HG03280 (cell line): ENCODE results near the gene IGSF8.

Experiments
- ATAC-seq: cut with Tn5 transposase; IDR thresholded peaks from one replicate; pipeline ENCODE4 v1.9.1; 2021; ENCODE audit warnings: mild to moderate bottlenecking, moderate library complexity; ENCODE audit not compliant: unreplicated experiment

IGSF8 gene

DNA sequence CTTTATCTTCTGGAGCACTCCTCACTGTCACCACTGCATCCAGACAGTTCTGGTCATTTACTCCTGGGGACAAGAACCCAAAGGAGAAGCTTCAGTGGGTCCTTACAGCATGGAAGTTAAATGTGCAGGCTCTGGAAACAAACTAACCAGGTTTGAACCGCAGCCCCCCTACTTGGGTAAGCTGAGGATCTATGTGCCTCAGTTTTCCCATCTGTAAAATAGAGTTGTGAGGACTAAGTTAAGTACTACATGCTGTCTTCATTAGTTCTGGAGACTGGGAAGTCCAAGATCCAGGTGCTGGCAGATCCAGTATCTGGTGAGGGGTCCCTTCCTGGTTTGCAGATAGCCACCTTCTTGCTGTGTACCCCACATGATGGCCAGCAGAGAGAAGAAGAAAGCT, 9.1 kb upstream of the IGSF8 start:
- no peak for ATAC-seq

DNA sequence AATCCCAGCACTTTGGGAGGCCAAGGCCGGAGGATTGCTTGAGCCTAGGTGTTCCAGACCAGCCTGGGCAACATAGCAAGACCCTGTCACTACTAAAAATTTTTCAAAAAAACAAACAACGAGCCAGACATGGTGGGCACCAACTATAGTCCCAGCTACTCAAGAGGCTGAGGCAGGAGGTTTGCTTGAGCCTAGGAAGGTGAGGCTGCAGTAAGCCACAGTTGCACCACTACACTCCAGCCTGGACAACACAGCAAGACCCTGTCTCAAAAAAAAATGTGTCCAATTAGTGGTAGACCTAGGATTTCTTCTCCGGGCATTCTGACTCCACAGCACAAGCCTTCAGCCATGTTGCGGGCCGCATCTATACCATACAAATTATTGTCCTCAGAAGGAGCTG, 6.7 kb upstream of the IGSF8 start:
- ATAC-seq, result no peak

DNA sequence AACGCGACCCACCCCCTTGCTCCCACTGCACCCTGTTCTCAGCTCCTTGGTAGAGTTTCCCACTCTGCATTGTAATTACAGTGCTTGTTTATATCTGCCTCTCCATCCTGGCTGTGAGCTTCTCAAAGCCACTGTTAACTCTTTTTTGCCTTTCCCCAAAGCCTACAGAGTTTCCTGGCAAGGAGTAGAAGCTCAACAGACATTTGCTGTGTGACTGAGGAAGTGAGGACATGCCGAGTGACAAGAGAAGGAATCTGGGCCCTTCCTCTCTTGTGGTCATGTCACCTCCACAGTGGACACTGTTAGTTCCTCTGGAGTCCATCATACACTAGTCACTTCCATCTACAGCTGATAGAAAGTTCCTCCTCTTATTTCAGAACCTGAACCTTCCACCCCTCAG, 6.1 kb upstream of the IGSF8 start:
- ATAC-seq, result no peak

DNA sequence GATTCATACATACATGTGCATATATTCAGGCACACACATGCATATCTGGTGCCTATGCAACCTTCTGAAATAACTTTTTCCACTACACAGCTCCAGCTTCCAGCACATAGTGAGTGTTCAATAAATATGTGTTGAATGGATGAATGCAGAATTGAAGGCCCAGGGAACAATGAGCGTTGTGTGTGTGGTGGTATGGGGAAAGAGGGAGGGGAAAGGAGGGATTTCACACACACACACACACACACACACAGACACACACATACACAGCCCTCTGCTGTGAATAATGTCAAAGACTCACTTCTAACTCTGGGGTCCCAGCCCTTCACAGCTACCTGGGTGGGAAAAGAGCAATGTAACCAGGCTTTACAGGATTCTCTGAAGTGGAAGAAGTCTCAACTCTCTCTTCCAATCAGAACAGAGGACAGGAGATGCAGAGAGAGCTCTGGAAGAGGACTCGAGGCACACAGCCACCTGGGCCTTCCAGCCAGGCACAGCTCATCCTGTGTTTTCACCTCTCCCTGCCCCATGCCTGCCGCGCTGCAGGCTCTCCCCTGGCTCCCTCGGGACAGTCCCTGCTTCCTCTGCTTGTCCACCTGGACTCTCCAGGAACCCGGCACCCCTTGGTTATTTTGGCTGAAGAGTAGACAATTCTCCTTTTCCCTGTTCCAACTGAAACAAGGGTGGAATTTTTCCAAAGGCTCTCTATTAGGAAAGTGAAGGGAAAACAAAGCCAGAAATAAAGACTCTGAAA, 5.4 kb upstream of the IGSF8 start:
- ATAC-seq, result no peak

DNA sequence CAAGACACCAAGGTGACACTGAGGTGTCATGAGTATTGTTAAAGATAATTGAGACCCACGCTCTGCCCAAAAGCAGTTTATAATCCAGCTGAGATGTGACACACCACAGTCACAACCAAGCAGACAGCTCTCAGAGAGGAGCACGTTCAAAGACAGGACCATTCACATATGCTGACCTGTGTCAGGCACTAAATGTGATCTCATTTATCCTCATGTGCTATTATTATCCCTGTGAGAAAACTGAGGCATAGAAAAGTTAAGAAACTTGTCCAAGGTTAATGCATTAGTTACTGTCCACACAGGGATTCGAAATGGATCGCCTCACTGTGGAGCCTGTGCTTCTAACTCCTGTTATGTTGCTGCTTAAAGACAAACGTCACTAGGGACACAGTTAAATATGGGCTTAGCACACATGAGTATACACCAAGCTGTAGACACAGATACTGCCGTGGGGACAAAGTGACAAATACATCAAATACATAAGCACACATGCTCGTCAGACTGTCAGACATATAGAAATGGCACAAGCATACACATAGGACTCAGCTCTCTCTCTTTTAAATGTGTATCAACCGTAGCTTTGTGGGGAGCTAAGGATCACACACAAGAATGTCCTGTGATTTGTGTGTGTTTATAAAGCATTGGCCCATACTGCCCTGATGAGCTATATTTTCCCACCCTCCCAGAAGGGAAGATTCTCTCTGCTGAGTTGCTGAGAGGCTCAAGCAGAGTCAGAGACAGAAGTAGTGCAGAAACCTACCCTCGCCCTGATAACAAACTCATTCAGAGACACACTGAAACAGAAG, 3.5 kb upstream of the IGSF8 start:
- no peak for ATAC-seq

DNA sequence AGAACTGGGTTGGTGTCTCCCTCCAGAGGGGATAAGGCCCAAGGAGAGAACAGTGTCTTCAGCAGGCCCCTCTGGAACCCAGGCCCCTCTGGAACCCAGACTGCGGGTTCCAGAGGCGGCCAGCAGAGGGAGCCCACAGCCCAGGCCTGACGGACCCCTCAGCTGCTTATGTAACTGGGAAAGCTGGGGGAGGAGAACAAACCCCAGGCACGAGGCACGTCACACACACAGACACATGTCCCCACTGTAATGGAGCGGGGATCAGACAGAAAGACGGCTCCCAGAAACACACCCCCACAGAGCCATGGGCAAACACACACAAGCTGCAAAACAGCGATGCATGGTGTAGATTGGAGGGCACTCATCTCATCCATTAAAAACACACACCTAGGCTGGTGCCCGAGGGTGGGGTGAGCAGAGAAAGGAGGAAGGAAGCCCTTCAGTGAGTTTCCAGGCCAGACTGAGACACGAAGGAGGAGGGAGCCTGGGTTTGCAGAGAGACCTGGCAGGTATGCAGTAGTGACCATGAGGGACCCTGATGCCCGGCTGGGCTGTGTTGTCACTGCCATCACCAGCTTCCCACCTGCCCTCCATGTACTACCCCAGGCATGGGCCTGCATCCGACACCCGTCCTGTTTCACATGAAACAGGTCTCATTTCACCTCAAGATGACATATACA, 2.8 kb upstream of the IGSF8 start:
- peak; percentile 32 for ATAC-seq

DNA sequence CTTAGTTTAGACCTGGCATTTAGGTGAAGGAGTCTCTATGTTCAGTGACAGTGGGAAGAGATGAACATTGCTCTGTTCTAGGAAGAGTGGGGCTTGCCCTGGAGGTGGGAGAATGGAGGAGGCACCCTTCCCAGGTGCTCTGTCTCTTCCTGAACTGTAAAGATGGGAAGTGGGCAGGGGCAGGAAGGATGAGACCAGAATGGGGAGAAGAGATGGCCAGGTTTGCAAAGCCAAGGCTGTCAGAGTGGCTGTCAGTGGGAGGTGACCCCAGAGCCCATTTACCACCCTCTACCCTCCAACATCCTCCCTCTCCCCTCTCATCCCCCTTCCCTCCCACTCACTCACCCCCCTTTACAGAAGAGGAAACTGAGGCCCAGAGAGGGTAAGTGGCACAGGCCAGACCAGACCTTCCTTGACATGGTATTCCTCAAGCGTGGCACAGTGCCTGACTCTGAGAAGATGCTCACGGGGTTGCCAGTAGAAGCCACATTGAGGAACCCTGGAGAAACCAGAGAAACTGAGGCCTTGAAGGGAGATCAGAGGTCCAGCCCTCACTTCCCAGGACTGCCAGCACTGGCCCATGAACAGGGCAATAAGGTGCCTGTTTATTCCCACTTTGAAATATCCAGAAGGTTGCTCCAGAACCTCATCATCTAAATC, 1.4 kb upstream of the IGSF8 start:
- no peak for ATAC-seq

DNA sequence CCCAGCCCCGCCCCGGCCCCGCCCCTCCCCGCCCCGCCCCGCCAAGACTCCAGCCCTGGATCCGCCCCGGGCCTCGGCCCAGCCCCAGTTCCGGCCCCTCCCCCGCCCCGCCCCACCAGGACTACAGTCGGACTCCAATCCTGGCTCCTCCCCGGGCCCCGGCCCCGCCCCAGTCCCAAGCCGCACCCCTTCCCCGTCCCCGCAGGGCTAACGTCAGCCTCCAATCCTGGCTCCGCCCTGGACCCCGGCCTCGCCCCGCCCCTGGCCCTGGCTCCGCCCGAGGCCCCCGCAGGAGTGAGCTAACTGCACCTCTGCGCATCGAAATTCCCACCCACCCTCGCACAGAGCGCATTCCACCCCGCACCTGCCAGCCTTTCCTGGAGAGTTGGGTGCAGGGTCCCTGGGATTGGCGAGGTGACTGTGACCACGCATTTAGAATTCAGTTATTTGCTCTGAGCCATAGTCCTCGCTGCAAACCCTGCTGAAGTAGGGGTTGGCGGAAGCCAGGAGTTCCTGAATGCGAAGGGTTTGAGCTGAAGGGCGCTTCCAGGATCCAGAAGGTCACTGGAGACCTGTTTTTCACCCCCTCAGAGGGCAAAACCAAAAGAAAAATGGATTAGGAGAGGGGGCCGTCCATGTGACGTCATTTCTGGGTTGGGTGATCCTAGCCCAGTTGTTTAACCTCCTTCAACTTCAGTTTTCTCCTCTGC, 588 bp upstream of the IGSF8 start:
- peak; percentile 85 for ATAC-seq

DNA sequence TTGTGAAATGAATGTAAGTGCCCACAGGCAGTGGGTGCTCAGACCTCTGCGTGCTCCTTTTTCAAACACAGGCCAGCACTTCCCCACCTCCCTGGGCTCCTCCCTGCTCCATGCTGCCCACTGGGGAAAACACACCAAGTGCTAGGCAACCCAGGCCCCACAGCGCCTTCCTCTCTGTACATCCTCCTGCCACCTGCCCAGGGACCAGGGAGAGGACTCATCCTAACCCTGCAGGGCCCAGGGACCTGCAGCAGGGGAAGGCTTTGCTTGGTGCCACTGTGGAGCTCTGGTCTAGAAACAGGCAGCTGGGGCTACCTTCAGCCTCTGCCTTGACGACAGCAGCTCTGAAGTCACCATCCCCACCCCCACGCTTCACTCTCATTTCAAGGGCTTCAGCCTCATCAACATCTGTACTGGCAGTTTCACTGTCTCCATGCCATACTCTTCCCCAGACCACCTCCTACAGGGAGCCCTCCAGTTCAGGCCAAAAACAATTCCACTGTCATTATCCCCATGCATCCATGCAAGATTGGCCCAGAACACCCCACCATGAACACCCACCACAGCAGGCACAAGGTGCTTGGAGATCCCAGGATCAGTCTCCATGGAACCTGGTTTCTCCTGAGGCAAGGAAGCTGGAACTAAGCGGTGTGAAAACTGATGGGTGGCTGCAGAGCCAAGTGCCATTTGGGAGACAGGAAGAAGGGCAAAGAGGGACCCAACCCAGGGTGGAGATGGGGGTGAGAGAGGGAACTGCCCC, 1.1 kb downstream of the IGSF8 start:
- no peak for ATAC-seq

DNA sequence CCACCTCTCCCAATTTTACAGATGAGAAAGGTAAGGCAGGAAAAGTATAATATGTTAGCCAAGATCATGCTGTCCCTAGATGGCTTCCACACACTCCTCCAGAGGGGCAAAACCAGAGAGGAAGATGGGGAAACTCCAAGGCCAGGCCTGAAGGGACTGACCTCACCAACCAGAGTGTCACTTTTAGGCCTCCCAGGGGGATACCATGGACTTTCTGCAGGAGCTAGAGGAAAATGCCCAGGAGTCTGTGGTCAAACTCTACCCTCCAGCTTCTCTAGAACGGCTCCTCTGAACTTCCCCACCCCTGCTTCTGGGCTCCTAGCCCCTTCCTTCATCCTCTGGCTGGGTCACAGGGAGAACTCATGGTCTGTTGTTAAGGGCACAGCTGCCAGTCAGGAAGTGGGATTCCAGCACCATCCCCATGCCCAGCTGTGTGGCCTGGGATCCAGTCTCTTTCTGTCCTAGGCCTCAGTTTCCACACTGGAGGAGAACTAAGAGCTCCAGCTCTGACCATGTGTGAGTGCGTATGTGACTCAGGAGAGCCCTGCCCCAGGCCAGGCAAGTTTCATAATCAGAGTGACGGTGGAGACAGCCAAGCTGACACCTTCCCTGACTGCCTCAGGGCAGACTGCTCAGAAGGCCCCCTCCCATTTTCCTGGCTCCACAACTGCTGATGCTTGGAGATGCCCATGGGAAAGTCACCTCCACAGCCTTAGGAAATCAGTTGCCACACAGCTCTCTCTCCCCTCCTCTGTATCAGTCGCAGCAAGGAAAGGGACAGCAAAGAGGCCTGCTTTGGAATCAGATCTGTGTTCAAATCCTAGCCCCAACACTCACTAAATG, 1.9 kb downstream of the IGSF8 start:
- no peak for ATAC-seq

DNA sequence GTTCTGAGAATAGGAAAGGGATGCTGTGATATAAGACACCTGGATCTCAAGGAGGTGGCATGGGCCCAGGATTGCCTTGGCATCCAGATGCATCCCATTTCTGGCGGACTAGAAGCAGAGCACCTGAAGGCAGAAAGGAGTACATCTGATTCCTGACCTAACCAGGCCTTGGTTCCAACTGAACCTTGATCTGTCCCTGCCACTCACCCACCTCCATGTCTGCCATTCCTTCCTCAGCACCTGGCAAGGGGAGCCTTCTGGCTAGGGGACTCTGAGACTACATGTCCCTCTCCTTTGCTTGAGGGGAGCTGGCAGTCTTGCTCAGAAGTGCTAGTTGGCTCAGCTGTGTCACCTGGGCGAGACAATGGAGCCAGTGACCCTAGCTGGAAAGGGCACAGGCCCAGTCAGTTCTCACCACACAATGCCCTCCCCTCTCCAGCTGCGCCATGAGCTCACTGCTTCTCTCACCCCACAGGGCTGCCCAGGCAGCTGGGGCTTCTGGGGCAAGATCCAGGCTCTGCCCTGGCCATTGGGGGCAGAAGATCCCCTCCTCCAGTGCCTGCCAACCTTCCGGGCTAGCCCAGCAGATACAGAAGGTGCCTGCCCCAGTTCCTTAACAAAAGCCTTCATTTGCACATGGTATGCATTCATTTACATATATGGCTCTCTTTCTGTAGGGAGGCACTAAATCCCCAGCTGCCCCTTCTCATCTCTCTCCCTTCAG, 2.9 kb downstream of the IGSF8 start:
- ATAC-seq, result no peak

DNA sequence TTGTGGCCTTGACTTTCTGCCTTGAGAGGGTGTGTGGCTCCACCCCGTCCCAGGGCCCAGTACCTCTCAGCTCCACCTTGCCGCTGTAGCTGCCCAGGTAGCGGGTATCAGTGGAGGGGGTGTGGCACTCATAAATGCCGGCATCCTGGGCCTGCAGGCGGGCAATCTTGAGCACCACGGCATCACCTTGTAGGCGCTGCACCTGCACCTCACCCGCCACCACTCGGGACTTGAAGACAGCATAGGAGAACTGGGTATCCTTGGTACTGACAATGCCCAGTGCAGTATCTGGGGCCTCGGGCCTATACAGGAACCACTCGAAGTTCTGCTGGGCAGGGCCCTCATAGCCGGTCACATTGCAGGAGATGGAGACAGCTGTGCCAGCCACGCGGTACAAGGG, 3.6 kb downstream of the IGSF8 start:
- no peak for ATAC-seq

DNA sequence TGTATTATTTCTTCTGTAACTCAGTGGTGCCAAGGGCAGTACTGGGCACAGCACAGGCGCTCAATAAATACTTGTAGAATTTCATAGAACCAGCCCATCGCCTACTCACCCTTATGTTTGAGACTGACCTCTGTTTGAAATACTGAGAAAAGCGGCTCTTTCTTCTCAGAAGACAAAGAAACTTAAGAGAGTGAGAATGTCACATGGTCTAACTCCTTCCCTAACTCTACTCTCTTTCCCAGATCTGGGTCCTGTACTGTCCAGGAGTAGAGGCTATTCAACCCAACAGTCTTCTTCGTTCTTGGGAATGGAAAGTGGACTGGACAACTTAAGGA, 4.2 kb downstream of the IGSF8 start:
- ATAC-seq, result no peak

DNA sequence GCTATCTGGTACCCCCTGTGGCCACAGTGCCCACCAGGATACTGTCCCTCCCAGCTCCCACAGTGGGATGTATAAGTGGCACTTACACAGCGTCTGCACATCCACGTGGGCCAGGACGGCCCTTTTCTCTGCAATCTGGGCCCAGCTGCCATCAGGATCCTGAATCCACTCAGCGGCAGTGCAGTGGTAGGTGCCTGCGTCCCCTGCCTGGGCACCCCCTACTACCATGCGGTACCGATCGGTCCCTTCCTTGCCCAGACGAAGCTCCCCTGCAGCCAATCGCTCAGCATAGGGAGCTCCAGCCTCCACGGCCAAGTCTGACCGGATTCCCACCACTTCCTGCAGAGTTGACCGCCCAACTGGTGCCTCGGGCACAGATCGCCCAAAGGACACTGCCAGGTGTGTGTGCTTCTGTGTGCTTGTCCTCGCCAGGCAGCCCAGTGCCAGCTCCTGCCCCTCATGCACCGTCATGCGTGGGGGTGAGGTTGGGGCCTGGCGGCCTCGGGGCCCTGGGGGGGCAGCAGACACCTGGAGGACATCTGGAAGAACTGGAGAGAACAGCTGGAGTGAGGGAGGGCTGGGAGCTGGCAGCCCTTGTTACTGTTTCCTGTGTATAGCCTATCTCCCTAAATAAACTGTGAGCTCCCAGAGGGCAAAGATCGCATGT, 4.7 kb downstream of the IGSF8 start:
- ATAC-seq, result no peak

DNA sequence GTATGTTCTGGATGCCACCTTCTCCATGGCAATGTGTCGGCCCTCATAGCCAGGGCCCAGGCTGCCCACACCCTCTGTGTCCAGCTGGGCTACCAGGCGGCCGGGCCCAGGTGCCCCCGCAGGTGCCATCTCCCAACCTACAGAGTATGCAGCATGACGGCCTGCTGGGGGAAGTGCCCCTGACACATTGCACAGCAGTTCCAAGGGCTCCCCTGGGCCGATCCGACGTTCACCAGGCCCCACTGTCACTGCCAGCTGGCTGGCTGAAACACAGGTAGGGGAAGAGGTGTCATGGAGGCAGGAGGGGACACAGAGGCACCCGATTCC, 5.4 kb downstream of the IGSF8 start:
- ATAC-seq, result no peak

DNA sequence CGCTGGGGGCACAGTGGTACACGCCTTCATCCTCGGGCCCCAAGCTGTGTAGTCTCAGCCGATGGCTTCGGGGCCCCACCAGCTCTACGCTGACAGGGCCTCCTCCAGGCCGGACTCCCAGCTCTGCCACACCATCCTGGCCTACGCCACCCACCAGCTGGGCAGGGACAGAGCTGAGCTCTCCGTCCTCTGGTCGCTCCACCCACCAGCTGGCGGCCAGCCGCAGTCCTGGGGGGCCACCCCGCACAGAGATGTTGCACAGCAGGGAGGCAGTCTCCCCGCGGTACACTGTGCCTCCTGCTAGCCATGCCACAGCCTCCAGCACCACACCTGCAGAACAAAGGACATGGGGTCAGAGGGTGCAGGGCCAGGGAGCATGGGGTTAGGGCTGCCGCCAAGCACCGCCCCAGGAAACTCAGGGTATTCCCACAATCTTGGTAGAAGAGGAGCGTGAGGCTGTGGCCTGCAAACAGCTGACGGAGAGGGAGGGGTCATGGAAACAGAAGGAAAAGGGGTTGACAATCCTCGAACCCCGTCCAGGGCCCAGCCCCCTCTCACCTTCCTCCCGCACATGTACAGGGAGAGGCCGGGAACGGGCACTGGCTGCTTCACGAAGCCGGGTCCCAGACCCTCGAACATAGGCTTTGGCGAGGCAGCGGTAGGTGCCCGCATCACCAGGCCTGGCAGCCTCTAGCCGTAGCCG, 5.9 kb downstream of the IGSF8 start:
- no peak for ATAC-seq

DNA sequence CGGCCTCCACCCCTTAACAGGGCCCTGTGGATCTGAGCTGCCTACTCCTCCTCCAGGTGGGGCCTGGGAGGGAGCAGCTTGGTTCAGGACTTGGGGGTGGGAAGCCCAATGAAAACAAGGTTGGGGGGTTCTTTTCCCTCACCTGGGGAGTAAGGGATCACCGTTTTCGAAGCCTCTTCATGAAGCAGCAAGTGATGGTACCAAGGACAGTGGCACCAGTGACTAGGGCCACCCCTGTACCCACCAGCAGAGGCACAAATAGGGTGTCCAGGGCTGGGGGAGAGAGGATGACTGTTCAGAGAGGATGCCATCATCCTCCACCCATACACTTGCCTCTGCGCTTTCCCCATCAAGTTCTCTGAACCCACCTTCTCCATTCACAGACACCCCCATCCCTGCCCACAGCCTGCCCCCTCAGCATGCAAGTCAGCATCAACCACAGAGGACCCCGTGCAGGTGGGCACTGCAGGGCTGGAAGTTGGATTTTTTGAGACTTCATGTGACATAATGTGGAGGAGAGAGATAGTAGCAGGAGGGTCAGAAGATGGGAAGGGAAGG, 6.7 kb downstream of the IGSF8 start:
- ATAC-seq, result no peak
